GM08714 (cell line): ENCODE data around the gene USP17L30.
A peak's percentile ranks its signal among the peaks of the same experiment; 100 is the strongest.
"Not testable (repeated sequence)": the region's sequence is repeated elsewhere in the genome, so short reads cannot be mapped to it uniquely, and the experiment has no call there.

Experiments used
- H3K4me3 ChIP-seq: fragments of 200-500 bp; sonication (Bioruptor generic); 2 replicates; pipeline ENCODE4 v1.5.1; 2014; ENCODE audit warnings: mild to moderate bottlenecking, low read length, inconsistent platforms
- ZNF274 ChIP-seq: IDR thresholded peaks from 2 replicates; pipeline ENCODE4 v1.6.1; 2012; ENCODE audit warnings: mild to moderate bottlenecking, low read depth, low read length

USP17L30 gene

GRCh38 chr4:9362829-9363228, at the start of gene USP17L30:
USP17L30 (plus strand) TSS chr4:9363129; CDS start chr4:9363129, 0 bp downstream.
- not testable (repeated sequence) for H3K4me3 ChIP-seq

DNA sequence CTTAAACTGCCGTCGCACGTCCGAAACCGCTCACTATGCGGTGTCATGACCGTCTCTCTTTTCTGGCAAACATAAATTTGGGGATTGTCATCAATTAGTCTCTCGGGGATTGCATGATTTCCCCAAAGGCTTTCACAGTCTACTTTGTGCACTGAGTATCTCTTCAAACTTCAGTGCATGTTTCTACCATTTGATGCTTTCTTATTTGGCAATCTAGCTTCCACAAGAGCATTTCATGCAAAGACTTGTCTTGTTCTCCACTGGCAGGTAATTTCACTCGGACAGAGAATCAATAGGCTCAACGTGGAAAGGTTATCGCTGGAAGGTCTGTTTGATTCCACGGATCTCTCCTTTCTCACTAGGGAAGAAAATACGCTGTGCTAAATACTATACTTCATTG, 38.7 kb upstream of the USP17L30 start:
- not testable (repeated sequence) for H3K4me3 ChIP-seq

DNA sequence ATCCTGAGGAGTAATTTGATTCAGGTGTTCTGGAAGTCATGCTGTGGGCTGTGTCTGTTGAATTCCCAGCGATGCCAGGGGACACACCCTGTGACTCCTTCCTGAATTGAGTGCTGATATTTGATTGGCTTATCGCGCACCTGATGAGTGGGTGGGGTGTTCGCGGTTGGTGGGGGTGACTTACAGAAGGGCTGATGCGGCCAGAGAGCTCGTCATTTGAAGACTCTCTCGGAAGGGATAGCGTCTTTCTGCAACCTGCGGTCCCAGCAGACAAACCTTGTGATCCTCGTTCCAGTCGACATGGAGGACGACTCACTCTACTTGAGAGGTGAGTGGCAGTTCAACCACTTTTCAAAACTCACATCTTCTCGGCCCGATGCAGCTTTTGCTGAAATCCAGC, 38.1 kb upstream of the USP17L30 start, which contains the start of gene USP17L24:
USP17L24 (plus strand) TSS at position 301 of the 400 bp plus-strand sequence; CDS start at position 301, 0 bp downstream.
- H3K4me3 ChIP-seq: not testable (repeated sequence)

GRCh38 chr4:9329611-9330010, 33.3 kb upstream of the USP17L30 start, which contains the start of gene USP17L25:
USP17L25 (plus strand) TSS chr4:9329911; CDS start chr4:9329911, 0 bp downstream.
- H3K4me3 ChIP-seq: not testable (repeated sequence)

DNA sequence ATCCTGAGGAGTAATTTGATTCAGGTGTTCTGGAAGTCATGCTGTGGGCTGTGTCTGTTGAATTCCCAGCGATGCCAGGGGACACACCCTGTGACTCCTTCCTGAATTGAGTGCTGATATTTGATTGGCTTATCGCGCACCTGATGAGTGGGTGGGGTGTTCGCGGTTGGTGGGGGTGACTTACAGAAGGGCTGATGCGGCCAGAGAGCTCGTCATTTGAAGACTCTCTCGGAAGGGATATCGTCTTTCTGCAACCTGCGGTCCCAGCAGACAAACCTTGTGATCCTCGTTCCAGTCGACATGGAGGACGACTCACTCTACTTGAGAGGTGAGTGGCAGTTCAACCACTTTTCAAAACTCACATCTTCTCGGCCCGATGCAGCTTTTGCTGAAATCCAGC, 28.6 kb upstream of the USP17L30 start, which contains the start of gene USP17L26:
USP17L26 (plus strand) TSS at position 301 of the 400 bp plus-strand sequence; CDS start at position 301, 0 bp downstream.
- not testable (repeated sequence) for H3K4me3 ChIP-seq

- H3K4me3 ChIP-seq: not testable (repeated sequence)
Measured at GRCh38 chr4:9339103-9339502, 23.8 kb upstream of the USP17L30 start, which contains the start of gene USP17L5. USP17L5 (plus strand) TSS chr4:9339403; CDS start chr4:9339403, 0 bp downstream.

DNA sequence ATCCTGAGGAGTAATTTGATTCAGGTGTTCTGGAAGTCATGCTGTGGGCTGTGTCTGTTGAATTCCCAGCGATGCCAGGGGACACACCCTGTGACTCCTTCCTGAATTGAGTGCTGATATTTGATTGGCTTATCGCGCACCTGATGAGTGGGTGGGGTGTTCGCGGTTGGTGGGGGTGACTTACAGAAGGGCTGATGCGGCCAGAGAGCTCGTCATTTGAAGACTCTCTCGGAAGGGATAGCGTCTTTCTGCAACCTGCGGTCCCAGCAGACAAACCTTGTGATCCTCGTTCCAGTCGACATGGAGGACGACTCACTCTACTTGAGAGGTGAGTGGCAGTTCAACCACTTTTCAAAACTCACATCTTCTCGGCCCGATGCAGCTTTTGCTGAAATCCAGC, 19.1 kb upstream of the USP17L30 start, which contains the start of gene USP17L27:
USP17L27 (plus strand) TSS at position 301 of the 400 bp plus-strand sequence; CDS start at position 301, 0 bp downstream.
- not testable (repeated sequence) for H3K4me3 ChIP-seq

DNA sequence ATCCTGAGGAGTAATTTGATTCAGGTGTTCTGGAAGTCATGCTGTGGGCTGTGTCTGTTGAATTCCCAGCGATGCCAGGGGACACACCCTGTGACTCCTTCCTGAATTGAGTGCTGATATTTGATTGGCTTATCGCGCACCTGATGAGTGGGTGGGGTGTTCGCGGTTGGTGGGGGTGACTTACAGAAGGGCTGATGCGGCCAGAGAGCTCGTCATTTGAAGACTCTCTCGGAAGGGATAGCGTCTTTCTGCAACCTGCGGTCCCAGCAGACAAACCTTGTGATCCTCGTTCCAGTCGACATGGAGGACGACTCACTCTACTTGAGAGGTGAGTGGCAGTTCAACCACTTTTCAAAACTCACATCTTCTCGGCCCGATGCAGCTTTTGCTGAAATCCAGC, 14.3 kb upstream of the USP17L30 start, which contains the start of gene USP17L28:
USP17L28 (plus strand) TSS at position 301 of the 400 bp plus-strand sequence; CDS start at position 301, 0 bp downstream.
- not testable (repeated sequence) for H3K4me3 ChIP-seq

- not testable (repeated sequence) for H3K4me3 ChIP-seq
Measured at GRCh38 chr4:9350866-9351265, 12.1 kb upstream of the USP17L30 start.

DNA sequence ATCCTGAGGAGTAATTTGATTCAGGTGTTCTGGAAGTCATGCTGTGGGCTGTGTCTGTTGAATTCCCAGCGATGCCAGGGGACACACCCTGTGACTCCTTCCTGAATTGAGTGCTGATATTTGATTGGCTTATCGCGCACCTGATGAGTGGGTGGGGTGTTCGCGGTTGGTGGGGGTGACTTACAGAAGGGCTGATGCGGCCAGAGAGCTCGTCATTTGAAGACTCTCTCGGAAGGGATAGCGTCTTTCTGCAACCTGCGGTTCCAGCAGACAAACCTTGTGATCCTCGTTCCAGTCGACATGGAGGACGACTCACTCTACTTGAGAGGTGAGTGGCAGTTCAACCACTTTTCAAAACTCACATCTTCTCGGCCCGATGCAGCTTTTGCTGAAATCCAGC, 9.6 kb upstream of the USP17L30 start, which contains the start of gene USP17L29:
USP17L29 (plus strand) TSS at position 301 of the 400 bp plus-strand sequence; CDS start at position 301, 0 bp downstream.
- not testable (repeated sequence) for H3K4me3 ChIP-seq

GRCh38 chr4:9379881-9380280, 17.0 kb downstream of the USP17L30 start:
- not testable (repeated sequence) for H3K4me3 ChIP-seq

DNA sequence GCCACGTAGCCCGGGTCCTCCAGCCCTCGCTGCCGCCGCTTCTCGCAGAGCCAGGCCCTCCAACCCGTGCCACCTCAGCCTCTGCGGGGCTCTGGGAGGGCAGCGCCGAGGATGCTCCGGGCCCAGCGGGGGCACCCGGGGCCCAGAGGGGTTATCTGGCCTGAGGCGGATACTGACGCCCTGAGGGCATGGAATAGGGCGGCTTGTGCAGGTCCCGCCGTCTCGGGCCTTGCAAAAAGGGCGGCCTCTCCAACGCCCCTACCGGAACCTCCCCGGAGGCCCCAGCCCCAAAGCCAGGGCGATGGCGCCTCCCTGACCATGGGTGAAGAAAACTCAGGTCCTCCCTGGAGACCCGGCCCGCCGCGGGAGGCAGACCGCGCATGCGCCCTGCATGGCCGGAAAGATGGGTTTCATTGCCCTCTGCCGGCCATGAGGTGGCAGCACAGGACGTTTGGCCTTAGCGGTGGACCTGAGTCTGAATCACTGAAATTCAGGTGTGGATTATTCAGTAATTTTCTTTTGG, 18.1 kb downstream of the USP17L30 start:
- H3K4me3 ChIP-seq: peak overlapping the region; percentile 49; the same call in 1 of the 2 replicates

GRCh38 chr4:9384126-9384525, 21.2 kb downstream of the USP17L30 start:
- no peak for TF ChIP-seq ZNF274
- no peak overlapping the region for H3K4me3 ChIP-seq

GRCh38 chr4:9389001-9389400, 26.1 kb downstream of the USP17L30 start:
- H3K4me3 ChIP-seq: not testable (repeated sequence)

- not testable (repeated sequence) for H3K4me3 ChIP-seq
Measured at GRCh38 chr4:9405774-9406173, 42.8 kb downstream of the USP17L30 start.

GRCh38 chr4:9406491-9406890, 43.6 kb downstream of the USP17L30 start:
- not testable (repeated sequence) for H3K4me3 ChIP-seq

GRCh38 chr4:9409793-9410192, 46.9 kb downstream of the USP17L30 start:
- TF ChIP-seq ZNF274: no peak
- no peak overlapping the region for H3K4me3 ChIP-seq
